SK-N-MC (cell line): ENCODE data around the gene PLK5.

Experiments used
- EZH2 ChIP-seq: fragments of 200-600 bp; sonication (generic); IDR thresholded peaks from one replicate; pipeline ENCODE4 v1.6.1; 2017; ENCODE audit warnings: antibody characterized with exemption
- POLR2AphosphoS5 ChIP-seq: IDR thresholded peaks from 2 replicates; pipeline ENCODE4 v1.6.1; 2012; ENCODE audit warnings: mild to moderate bottlenecking, low read depth, low read length, borderline replicate concordance

DNA sequence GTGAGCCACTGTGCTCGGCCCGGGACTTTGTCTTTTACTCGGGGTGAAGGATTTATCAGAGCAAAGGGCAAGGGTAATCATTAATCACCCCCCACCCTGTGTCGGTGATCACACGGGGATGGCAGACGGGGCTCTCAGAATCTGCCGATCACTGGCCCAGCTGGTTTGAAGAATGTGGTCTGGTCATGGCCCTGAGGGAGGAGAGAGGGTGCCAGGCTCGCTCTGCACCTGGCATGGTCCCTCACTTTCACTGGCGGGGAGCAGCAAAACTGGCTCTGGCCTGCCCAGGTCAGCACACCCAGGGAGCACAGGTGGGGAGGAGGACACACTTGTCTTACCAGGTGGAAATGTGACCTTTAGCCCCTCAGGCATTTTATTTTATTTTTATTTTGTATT, 22.7 kb upstream of the PLK5 start:
- TF ChIP-seq POLR2AphosphoS5, result no peak
- no peak for TF ChIP-seq EZH2
